Fibroblast of villous mesenchyme (primary cell): ENCODE data around the gene RAD54L2. TPM values are rescaled to one million over a fixed set of nuclear protein-coding genes. Genes with fewer than 3 reads are reported as not detected.

Source experiments
- DNase-seq: peaks from one replicate; pipeline ENCODE4 v3.0.0-alpha.2; 2010; ENCODE audit warnings: low read depth
- H3K4me3 ChIP-seq: 2 replicates; pipeline ENCODE4 v1.5.1; 2011; ENCODE audit warnings: low read depth, mild to moderate bottlenecking, low read length
- CTCF ChIP-seq: IDR thresholded peaks from 2 replicates; pipeline ENCODE4 v1.5.1; 2012; ENCODE audit warnings: low read depth, mild to moderate bottlenecking, low read length; ENCODE audit not compliant: insufficient read depth
- total RNA-seq: library from RNA; depleted of rRNA; stranded (reverse); fragments of >200 nt; gene quantifications from 2 replicates; pipeline ENCODE4 v1.2.3, GENCODE V29; 2012

RAD54L2 gene
- total RNA-seq, 1 donor = 26.3 TPM

GRCh38 chr3:51568036-51568435, 29.5 kb downstream of the RAD54L2 start:
- TF ChIP-seq CTCF = no peak
- H3K4me3 ChIP-seq = no peak overlapping the region
- peak; percentile 14 for DNase-seq

GRCh38 chr3:51568996-51569395, 30.5 kb downstream of the RAD54L2 start:
- H3K4me3 ChIP-seq = no peak overlapping the region
- no peak for TF ChIP-seq CTCF
- DNase-seq = no peak

- no peak overlapping the region for H3K4me3 ChIP-seq
- no peak for DNase-seq
- TF ChIP-seq CTCF = no peak
Measured at GRCh38 chr3:51578238-51578637, 39.7 kb downstream of the RAD54L2 start.

GRCh38 chr3:51580418-51580817, 41.9 kb downstream of the RAD54L2 start:
- DNase-seq = no peak
- no peak overlapping the region for H3K4me3 ChIP-seq
- no peak for TF ChIP-seq CTCF

- TF ChIP-seq CTCF = no peak
- DNase-seq = peak; percentile 14
- no peak overlapping the region for H3K4me3 ChIP-seq
Measured at GRCh38 chr3:51581524-51581923, 43.0 kb downstream of the RAD54L2 start.

GRCh38 chr3:51585197-51585596, 46.7 kb downstream of the RAD54L2 start:
- DNase-seq = no peak
- no peak for TF ChIP-seq CTCF
- no peak overlapping the region for H3K4me3 ChIP-seq

- no peak for DNase-seq
- H3K4me3 ChIP-seq = no peak overlapping the region
- no peak for TF ChIP-seq CTCF
Measured at GRCh38 chr3:51585871-51586270, 47.4 kb downstream of the RAD54L2 start.

Other genes with a start within 250 kb of the RAD54L2 start
- 88.6 and 126 TPM in 2 replicates for gene MANF, start 153.4 kb upstream of the RAD54L2 start, total RNA-seq
- 31.1 and 38.0 TPM in 2 replicates for gene RBM15B, start 147.4 kb upstream of the RAD54L2 start, total RNA-seq
- 11.0 and 15.5 TPM in 2 replicates for gene DCAF1, start 38.7 kb upstream of the RAD54L2 start, total RNA-seq
- gene TEX264, start 132.5 kb downstream of the RAD54L2 start, total RNA-seq = 37.6 and 37.7 TPM in 2 replicates
- gene GRM2, start 168.3 kb downstream of the RAD54L2 start, total RNA-seq = under 0.01 TPM in 1 of 2 replicates, not detected in the other
- not detected in 2 replicates for gene IQCF6, start 240.5 kb downstream of the RAD54L2 start, total RNA-seq